Left cardiac atrium (tissue), 4 donors: Measurements from ENCODE around the gene SNRPD2. TPM values are rescaled to one million over a fixed set of nuclear protein-coding genes. Genes with fewer than 3 reads are reported as not detected.

Experiments used
- ATAC-seq, 2 donors: fragments of 200-7000 bp; cut with Tn5 transposase; one replicate each; pipeline ENCODE4 v1.9.1; 2020; ENCODE audit warnings: mild to moderate bottlenecking in 2 of 2, moderate library complexity in 2 of 2
- DNase-seq: peaks from one replicate; pipeline ENCODE4 v3.0.0-alpha.2; 2020
- intact Hi-C, 2 donors: fragments of 100-400 bp; cut with DNase I; formaldehyde crosslinking; loops; one replicate each; pipeline versions ENCODE4 v1.14.1 to v1.15.1; 2022 to 2023
- total RNA-seq, 2 donors: library from RNA; stranded (reverse); fragmentation: NEBNext Ultra II Directional; extraction: Animal tissue kit (Norgen Biotek cat#: 25700); gene quantifications; one replicate each; pipeline ENCODE4 v1.2.1, GENCODE V29; 2021
- donor health status: DM: no; HTN: yes; CAD: no.
- donor health status: DM: no; HTN: yes; CAD: no; lungs with severe emphysema.
- donor health status: DM: yes; HTN: yes; CAD: no.
- donor health status: Dilated cardiomyopathy.

Gene SNRPD2
- total RNA-seq, 2 donors from 2014 or later: 251 to 270 TPM

DNA sequence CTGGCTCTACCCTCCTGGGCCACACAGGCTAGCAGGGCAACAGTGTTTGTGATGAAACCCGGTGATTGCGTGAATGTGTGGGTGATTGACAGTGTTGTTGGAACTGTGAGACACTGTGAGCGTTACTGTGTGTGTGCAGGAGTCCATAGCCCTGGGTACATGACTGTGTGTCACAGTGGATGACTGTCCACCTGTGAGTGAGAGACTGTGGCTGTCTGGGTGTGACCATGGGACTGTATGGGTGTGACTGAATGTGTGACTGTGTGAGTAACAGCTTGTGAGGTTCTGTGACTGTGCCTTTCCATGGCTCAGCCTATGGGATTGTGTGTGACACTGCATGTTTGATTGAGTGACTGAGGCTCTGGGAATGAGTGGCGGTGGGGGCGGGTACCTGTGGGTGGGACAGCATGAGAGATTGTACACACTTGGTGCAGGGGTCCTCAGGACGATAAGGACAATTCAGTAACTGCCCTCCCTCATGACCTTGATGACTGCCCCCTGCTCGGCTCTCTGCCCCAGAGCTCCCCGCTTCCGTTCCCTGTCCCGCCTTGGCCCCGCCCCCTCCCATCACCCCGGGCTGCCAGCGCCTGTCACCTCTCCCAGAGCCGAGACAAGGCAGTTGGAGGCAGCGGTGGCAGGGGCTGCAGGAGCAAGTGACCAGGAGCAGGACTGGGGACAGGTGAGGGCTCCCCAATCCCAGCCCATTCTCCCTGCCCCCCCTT is 24.0 kb downstream of the SNRPD2 start, which contains the start of gene GIPR:
TSS of gene GIPR (plus strand) at position 602 of the 722 bp plus-strand sequence. CDS start 1,300 bp downstream, outside the sequence.
- DNase-seq (peak; percentile 59), ATAC-seq (peak; percentile 65 to 68)
- intact Hi-C loops: no loop called here

DNA sequence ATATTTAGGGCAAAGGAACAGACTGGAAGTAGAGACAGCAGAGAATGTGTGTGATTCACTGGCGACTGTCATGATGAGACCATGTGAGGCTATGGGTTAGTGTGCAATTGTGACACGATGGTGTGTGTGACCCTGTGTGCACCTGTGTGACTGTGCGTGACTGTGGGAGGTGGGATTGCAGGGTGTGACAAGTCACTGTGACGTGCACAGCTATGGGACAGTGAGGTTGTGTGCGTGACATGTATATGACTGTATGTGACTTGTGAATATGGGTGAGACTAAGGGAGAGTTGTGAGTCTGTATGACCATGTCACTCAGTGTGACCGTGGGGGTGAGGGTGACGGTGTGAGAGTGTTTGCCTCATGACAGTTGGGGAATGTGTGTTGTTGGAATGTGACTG is 27.2 kb downstream of the SNRPD2 start:
- ATAC-seq (no peak), DNase-seq (no peak)
- intact Hi-C loops: no loop called here

DNA sequence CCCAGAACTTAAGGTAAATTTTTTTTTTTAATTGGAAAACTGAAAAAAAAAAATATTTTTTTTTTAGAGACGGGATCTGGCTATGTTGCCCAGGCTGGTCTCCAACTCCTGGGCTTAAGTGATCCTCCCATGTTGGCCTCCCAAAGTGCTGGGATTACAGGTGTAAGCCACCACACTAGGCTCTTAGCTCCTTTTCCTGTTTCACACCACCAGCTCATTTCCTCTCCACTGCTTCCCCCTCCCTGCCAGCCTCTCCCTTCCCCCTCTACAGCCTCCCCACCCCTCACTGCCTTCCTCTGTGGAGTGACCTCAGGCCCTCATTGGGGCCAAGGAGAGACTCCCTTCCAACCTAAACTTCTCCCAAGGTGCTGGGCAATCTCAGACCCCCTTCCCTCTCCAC is 28.0 kb downstream of the SNRPD2 start:
- DNase-seq (no peak), ATAC-seq (no peak)
- intact Hi-C loops: no loop called here

DNA sequence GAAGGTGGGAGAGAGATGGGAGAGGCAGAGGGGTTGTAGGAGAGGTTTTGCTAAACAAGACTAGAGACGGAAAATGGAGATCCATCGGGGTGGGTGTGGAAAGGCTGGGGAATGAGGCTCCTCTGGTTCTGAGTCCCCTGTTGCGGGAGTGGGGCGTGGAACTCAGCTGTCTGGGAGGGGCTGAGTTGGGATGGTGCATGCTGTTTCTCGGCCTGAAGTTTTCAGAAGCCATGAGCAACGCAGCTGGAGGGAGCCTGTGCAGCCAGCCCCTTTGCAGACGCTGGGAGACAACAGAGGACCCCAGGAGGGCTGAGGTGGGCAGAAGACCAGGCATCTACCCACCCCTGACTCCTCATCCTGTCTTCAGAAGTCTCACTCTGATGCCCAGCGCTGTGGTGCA is 31.1 kb downstream of the SNRPD2 start:
- DNase-seq: no peak
- intact Hi-C loops: no loop called here
- ATAC-seq: no peak

DNA sequence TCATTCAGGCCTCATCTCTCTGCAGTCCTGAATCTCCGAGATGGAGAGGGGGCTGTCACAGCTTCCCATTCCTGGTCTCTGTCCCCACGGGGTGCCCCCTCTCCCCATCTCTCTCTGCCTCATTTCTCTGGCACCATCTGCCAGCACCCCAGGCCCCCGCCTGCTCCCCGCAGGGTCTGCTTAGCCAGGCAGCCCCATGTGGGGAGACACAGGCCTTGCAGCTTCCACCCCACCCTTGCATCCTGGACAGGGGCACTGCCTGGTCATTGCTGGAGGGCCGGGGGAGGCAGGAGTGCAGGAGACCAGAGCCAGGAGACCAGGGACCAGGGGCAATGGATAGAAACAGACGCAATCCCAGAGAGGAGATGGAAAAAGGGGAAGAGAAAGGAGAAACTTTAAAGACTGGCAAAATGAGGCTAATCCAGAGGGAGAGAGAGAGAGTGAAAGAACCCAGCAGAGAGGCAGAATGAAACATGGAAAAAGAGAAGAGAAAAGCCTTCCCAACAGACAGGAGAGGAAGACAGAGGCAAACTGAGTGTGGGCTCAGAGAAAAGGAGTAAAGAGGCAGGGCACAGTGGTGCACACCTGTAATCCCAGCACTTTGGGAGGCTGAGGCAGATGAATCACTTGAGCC is 32.5 kb downstream of the SNRPD2 start:
- ATAC-seq: no peak
- intact Hi-C loops: no loop called here
- no peak for DNase-seq

DNA sequence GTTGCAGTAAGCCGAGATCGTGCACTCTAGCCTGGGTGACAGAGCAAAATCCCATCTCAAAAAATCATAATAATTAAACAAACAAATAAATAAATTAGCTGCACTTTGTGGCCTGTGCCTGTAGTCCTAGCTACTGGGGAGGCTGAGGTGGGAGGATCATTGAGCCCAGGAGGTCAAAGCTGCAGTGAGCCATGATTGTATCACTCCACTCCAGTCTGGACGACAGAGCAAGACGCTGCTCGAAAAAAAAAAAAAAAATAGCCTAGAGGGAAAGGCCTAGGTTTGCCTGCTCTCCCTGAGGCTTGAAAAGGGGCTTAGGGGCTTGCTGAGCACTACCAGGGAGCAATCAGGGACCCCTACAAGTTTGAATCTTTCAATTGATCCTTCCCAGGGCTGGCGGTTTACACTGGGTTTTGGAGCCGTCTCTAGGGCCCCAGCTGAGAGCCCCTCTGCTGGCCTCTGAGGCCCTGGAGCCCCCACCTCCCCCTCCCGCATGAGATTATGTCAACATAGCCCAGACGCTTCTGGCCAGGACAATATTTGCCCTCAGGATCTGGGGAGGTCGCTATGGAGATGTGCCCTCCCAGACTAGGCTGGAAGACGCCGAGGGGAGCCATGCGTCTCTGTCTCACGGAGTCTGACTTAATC is 34.1 kb downstream of the SNRPD2 start:
- ATAC-seq: no peak
- DNase-seq: no peak
- intact Hi-C loops: no loop called here

DNA sequence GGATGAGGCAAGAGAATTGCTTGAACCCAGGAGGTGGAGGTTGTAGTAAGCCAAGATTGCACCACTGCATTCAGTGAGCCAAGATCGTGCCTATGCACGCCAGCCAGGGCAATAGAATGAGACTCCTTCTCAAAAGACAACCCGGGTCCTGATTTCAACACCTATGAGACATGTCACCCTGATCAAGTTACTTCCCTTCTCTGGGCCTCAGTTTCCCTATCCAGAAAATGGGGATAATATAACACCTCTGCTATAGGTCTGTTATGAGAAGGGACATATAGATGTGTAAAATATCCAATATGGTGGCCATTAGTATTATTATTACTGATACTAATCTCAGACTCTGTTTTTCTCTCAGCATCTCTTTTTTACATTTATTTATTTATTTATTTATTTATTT is 36.7 kb downstream of the SNRPD2 start:
- intact Hi-C loops: no loop called here
- DNase-seq (no peak), ATAC-seq (no peak)

DNA sequence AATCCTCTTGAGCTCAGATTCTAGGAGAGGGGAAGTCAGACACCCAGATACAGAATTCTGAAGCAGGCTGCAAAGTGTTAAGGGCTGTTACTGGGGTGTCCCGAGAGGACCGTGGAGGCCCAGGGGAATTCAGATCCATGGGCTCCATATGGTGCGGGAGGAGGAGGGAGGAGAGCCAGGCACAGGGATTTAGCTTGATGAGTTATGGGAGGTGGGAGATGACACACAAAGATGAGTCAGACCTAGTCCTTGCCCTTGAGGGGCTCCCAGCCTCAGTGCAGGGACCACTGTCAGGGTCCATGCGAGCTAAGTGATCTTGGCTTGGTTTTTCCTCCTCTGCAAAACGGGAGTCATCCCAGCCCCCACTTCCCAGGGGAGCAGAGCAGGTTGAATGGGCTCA is 38.1 kb downstream of the SNRPD2 start:
- ATAC-seq: no peak
- intact Hi-C loops: no loop called here
- no peak for DNase-seq

DNA sequence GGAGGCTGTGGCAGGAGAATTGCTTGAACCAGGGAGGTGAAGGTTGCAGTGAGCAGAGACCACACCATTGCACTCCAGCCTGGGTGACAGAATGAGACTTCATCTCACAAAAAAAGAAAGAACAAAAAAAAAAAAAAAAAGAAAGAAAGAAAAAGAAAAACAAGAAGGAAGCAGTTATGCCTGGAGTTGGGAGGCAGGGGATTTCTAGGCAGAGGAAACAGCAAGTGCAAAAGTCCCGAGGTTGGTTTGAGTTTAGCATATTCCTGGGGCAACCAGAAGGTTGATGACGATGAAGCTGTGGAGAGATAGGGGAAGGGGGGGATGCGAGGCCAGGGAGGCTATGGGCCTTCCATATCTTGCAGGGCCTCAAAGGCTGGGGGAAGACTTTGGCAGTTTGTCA is 41.0 kb downstream of the SNRPD2 start:
- intact Hi-C loops: no loop called here
- ATAC-seq (no peak), DNase-seq (no peak)

DNA sequence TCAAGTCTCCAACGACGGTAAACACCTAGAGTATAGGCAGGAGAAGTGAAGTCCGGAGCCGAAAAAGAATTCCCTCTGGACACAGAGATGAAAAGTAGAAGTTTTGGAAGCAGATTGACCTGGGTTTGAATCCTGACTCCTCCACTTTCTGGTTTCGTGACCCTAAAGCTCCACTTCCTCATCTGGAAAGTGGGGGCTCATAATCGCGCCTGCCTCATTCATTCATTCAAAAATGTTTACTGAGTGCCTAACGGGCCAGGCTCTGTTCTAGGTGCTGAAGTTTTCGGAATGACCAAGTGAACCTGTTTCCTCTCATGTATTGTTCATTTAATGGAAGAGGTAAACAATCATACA is 45.4 kb downstream of the SNRPD2 start:
- ATAC-seq (no peak), DNase-seq (no peak)
- intact Hi-C loops: no loop called here

DNA sequence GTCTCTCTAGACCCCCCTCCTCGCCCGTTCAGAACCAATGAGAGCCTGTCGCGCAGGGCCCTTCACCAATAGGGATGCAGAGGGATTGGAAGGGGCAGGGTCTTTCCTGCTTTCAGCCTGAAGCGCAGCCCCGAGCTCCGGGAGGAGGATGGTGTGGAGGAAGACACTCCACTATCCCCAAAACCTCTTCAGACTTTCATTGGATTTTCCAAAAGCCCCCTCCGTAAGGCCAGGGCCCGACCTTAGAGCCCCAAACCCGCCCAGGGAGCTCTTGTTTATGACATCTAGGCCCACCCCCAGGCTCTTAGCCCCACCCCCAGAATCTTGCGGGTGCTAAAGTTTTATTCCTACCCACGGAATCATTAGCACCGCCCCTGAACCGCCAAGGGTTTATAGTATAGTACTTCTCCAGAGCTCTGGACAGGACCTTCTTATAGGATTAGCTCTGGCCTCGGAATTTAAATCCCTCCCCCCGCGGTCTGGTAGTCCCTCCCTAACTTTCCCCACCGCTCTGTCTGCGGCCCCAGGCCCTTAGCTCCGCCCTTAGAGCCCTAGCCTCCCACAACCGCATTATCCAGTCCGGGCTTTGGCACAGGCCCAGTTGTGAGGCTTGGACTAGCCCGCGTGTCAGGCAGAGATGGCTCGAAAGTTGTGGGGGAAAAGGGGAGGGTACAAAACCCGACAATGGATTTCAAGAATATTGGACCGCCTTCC is 46.0 kb downstream of the SNRPD2 start:
- DNase-seq (peak; percentile 86), ATAC-seq (peak; percentile 60 to 86)
- intact Hi-C loops: no loop called here

DNA sequence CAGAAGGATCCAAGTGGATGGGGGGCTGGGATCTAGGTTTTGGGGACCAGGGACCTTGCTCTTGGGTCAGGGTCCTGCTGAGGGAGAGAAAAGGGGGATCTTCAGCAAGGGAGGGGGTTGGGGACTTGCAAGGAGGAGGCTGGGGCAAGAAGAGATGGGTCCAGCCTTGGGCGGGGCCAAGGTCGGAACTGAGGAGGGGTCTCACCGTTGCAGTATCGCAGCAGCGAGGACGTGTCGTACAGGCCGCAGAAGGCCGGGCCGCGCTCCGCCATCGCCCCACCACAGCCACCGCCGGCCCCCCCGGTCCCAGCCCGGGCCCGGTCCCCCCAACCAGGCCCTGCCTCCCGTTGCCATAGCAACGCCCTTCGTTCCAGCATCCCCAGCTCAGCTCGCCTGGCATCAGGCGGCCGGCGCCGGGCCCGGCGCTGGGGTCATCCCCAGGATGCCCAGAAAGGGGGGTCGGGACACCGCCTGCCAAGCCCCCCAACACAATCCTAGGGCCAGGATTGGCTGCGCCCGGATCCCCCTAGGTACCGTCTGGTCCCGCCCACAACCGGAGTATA is 46.6 kb downstream of the SNRPD2 start:
- DNase-seq (no peak), ATAC-seq (no peak)
- intact Hi-C loops: no loop called here

DNA sequence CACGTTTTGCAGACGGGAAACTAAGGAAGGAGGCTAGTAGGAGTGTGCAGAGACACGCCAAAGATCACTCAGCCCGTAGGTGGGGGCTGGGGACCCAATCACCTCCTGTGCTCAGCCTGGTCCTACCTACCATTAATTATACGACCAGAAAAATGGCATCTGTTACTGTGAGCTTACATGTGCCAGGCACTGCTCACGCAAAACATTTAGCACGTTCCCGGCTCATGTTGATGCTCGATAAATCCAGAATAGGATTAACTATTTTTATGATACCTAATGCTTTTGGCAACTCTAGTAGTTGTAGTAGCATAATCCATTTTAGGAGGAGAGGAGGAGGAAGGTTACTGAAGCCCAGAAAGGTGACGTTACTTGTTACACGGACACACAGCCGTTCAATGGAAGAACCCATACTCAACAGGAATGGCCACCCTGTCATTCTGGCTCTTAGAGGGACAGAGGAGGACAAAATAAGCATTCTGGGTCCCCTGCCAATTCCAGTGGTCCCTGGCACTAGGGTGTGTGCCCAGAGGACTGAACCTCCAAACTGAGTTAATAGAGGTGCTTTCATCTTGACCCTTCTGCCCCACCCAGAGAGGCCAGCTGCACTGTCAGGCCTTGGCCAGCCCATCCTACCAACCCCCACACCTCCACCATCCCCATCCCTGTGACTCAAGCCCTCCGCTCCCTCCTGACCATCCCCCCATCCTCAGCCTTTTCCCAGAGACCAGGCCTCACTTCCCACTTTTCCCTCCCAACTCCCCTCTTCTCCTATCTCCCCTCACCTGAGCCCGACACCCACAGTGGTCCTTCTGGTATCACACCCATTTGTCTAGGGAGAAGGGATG is 47.6 kb downstream of the SNRPD2 start:
- DNase-seq (no peak), ATAC-seq (no peak)
- intact Hi-C loops: loop anchor here (5.0 kb wide), 2 partner anchors 37 to 122 kb away; no protein-coding TSS in a partner anchor

DNA sequence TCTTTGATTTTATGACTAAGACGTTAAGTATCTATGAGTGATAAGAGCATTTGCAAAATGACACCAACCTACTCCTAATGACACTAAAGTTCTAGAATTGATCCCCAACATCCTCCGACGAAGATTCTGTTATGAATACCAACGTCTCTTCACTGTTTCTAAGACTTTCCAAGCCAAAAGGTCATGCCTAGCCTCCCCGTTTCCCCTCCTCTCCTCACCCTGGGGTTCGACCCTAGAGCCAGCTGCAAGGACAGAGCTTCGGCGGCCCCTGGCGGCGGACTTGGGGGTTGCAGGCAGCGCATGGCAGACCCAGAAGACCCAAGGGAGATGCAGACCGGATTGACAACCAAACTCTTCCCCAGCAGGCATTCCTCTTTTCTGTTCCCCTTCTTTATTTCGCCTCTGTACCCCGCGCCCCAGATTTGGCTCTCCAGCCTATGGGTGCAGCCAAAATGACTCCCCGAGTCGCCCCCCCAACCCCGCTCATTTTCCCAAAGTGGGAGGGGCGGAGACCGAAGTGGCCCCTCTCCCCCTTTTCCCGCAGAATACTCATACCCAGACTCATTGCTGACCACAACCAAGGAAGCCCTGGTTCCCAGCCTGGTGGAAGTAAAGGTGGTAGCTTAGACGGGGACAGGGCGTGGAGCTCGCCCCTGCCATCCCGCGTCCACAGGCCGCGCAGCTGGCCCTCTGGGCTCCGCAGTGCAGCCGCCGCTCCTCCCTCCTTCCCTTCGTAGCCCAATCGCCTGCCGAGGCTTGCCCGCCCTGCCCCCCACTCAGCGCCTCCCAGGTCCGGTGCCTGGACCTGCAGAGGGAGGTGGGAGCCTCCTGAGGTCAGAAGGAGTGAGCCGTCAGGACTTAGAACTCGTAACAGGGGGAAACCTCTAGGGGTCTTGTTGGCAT is 48.5 kb downstream of the SNRPD2 start:
- DNase-seq (peak; percentile 82), ATAC-seq (peak; percentile 48 to 50)
- intact Hi-C loops: loop anchor here (5.0 kb wide), 2 partner anchors 36 to 121 kb away; no protein-coding TSS in a partner anchor

DNA sequence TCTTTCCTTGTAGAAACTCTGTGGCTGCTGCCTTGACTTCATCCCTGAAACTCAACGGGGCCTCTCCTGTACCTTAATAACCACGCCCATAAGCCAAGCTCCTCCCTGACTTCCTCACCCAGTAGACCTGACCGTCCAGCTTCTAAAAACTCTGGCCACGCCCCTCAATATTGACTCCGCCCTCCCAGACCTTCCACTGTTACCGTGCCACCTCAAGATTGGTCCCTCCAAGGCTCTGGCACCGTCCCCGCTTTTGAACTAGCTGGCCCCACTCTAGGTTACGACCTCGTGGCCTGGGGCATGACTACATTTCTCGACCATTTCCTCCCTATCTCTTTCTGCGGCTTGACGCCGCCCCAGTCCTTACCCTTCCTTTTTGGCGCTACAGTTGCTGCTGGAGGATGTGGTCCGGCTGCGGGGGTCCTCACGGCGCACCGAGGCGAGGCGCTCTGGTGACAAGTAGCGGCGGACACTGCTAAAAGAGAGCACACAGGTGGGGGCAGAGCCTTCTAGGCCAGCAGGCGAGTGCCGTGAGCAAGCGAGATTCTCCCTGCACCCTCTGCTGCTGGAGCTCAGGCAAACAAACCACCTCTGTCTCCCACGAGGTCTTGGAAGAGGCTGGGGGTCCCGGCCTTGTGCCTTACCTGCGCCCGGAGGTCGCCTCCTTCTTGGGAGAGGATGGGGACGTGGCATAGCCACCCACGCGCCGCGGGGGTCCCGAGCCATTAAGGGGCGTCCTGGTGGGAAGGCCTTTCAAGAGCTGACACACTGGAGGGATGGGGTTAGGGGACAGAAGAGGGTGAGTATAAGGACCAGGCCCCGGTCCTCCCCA is 50.3 kb downstream of the SNRPD2 start:
- intact Hi-C loops: loop anchor here (5.0 kb wide), 2 partner anchors 34 to 119 kb away; no protein-coding TSS in a partner anchor
- DNase-seq (peak; percentile 84), ATAC-seq (peak; percentile 35 to 42)

DNA sequence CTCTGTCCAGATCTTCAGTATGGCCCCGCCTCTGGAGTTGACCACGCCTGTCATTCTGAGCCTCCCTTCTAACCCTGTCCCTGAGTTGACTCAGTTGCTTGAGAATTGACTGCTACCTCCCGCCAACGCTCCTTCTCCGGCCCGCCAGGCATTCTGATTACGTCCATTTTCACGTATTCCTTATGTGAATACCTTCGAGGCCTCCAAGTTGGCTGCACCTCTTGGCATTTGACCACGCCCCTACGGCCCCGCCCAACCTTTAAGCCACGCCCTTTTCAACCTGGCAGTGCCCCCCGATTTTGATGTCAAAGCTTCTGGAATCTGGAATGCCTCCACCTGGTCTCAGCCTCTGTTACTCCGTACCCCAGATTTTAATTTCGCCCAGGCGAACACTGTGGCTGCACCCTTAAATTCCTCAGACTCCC is 50.9 kb downstream of the SNRPD2 start:
- ATAC-seq: no peak
- intact Hi-C loops: loop anchor here (5.0 kb wide), 2 partner anchors 34 to 119 kb away; no protein-coding TSS in a partner anchor
- no peak for DNase-seq
